GM19372 (cell line): Measurements from ENCODE around the gene GREB1.

Experiments
- ATAC-seq: cut with Tn5 transposase; IDR thresholded peaks from one replicate; pipeline ENCODE4 v1.9.1; 2021; ENCODE audit warnings: mild to moderate bottlenecking, low read depth, moderate library complexity; ENCODE audit not compliant: unreplicated experiment

GREB1 gene

DNA sequence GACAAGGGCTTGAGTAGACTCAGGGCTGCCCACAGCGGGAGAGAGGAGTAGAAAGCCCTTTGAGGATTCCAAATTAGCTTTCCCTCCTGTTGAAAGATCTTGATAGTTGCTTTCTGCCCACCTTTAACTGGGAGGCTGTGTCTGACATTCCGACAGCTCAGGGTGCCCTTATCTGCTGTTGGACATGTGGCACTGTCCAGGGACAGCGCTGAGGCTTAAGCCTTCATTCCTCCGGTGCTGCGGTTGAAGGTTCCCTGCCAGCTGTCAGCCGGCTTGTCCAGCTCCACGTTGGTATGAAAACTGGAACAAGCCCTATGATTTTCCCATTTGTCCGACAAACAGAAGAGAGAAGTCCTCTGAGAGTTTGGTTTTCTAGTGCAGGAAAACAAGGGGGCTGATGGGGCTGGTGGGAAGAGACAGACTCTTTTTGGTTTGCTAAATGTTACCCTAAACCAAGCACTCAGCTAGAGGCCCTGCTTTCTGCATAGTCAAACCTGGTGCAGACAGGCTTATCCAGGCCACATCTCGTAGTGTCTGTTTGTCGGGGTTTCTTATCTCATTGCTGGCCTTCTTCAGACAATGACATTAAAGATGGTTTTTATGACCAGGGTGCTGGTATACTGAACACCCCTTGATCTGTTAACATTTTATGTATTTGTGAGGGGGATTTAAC lies 24.5 kb downstream of the GREB1 start:
- ATAC-seq = no peak

DNA sequence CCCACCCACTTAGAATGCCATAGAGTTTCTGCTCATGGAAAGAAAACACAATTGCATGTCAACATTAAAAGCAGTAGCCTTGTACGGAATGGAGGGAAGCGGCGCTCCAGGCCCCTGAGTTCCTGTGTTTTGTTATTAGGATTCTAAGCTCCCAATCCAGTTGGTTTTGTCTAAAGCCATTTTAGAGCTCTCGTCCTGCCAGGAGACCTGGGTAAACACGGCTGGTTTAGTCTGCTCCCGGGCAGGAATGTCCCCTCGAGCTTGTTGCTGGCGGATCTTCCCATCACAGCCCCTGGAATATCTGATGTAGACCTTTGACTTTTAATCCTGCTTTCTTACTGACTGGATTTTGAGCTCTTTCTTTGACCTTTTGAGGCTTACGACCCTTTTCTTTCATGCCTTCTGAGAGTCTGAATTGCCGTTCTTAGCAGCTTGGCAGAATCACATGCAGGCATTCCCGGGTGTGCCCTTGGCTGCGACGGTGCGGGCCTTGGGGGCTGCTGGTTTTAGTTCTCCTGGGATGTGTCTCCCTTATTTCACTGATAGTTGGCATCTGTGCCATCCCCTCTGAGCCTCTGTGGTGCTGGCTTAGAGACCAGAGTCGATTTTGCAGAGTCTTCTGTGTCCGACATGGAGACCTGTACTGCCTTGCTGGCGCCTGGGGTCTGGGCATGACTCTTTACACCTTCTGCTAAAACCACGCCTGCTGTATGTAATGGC lies 25.4 kb downstream of the GREB1 start:
- no peak for ATAC-seq

GRCh38 chr2:11559786-11560155 lies 25.9 kb downstream of the GREB1 start:
- no peak for ATAC-seq

GRCh38 chr2:11560806-11561205 lies 27.0 kb downstream of the GREB1 start:
- ATAC-seq = no peak

DNA sequence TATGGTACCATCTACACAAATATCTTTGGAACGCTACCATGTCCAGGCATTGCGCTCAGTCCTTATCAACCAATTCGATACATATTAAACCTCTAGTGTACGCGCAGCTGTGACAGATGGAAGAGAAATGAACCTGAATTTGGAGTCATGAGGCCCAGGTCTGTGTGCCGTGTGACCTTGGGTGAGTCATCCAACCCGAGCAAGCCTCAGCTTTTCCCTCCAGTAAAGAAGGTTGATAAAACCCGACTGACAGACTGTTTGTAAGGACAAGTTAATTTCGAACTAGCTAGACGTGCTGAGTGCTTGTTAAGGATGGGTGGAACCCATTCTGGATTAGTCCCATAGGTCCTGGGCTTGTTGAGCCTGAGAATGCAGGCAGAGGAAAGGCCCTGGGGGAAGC lies 28.2 kb downstream of the GREB1 start:
- ATAC-seq = no peak

- ATAC-seq = no peak
These were observed 28.6 kb downstream of the GREB1 start for GRCh38 chr2:11562476-11562875.

DNA sequence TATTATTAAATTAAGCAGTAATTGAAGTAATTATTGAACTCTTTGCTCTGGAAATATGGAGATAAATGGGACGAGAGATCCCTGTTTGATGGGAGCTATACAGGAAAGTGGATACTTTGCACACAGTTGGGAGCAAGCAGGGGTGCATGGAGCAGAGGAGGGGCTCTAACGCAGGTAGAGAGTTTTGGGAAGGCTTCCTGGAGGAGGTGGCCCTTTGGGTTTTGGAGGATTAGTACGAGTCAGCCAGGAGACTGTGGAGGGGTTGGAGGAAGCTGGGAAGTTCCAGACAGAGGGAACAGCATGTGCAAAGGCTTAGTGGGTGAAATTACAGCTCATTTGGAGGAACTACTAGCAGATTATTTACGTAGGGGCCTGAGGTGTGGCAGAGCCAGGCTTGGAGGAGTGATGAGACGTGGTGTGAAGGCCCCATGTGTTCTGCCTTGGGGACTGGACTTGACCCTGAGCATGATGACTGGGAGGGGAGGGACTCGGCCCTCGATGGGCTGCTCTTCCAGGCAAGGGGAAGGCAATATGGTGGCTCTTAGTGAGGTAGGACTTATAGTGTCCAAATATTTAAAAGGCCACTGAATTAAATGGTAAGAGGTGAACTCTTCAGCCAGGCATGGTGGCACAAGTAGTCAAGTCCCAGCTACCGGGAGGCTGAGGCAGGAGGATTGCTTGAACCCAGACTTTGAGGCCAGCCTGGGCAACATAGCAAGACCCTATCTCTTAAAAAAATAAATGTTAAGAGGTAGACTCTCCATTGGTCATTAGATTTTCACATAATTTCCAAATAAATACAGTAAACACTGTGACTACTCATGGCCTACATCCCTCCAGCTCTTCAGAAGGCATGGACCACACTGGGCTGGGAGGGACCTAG lies 30.2 kb downstream of the GREB1 start:
- ATAC-seq = no peak

DNA sequence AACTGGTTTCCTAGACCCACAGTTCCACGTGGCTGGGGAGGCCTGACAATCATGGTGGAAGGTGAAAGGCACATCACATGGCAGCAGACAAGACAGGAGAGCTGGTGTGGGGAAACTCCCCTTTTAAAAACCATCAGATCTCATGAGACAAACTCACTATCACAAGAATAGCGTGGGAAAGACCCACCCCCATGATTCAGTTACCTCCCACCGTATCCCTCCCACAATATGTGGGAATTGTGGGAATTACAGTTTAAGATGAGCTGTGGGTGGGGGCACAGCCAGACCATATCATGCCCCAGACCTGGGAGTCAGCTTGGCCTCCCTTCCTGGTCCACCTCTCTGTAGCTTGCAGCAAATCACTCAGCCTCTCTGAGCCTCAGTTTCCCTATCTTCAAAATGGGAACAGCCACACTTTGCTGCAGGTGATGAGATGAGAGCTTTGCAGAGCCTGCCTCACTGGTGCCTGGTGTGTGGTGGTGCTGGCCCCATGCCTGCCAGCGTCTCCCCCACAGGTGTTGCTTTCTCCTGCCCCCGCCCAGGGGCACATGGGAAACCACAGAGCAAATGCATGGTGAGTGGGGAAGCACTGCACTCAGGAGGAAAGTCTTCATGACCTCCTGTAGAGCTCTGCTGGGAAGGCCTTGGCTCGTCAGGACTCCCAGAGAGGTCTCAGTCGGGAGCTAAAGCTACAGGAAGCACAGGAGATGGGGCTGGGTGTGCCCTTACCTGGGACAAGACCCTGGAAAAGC lies 31.1 kb downstream of the GREB1 start:
- ATAC-seq = no peak

DNA sequence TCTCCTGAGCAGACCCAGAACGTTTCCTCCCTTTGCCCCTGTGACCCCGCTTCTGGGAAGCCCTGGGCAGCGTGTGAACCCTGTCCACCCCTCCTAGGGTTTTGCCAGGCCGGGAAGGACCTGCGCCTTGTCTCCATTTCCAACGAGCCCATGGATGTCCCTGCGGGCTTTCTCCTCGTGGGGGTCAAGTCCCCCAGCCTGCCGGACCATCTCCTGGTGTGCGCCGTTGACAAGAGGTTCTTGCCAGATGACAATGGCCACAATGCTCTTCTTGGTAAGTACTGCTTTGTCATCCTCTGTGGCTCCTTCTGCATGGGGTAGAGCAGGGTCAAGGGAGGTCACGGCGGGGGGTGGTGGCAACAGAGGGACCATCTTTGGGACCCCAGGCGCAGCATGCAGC lies 32.5 kb downstream of the GREB1 start:
- no peak for ATAC-seq

DNA sequence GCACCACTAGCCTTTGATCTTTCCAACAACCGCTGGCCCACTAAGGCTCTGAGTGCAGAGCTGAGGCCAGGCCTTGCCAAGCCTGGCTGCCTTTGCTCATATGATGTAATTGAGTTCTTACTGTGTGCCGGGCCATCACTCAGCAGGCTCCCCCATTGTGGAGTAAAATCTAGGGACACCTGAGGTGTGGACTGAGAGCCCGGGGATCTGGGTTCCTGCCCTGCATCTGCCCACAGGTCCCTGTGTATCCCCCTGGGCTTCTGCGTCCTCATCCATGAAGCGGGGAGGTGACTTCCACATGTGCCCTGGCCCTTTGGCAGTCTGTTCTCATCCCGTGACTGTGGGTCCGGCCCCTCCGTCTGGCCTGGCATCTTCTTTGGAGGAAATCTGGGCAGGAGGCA lies 33.8 kb downstream of the GREB1 start:
- ATAC-seq = no peak

DNA sequence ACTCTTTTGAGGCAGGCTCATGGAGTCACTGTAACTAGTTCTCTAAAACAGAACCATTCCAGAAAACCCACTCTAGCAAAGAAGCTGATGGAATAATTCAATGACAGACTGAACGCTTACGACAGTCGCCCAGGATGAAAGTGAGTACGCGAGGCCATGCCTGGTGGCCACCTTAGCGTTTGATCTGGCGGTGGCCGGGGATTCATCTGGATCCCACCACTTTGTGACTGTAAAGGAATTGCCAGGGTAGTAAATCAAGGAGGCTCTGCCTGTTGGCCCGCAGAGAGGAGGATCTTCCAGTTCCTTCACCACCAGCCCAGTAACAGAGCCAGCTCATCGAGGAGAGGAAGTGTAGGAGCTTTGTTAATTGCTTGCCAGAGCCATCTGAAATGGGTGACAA lies 34.6 kb downstream of the GREB1 start:
- no peak for ATAC-seq

GRCh38 chr2:11569636-11570035 lies 35.8 kb downstream of the GREB1 start:
- ATAC-seq = no peak

DNA sequence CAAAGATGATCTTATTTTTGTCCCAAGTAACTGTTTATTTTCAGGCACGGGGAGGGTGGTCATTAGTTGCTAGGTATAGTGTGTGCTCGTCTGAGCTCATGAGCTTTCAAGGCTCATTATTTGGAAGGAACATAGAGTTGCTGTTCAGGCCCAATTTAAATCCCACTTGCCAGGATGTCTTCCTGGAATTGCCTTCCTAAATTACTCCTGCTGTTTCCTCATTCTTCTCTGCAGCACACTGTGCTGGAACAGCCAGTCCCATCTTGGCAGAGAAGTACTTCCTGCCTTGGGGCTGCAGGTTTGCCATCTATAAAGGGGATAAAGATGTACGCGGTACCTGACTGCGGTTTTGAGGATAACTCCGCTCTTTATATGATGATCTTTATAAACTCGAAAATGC lies 37.3 kb downstream of the GREB1 start:
- no peak for ATAC-seq

- no peak for ATAC-seq
These were observed 39.2 kb downstream of the GREB1 start for GRCh38 chr2:11572996-11573395.

DNA sequence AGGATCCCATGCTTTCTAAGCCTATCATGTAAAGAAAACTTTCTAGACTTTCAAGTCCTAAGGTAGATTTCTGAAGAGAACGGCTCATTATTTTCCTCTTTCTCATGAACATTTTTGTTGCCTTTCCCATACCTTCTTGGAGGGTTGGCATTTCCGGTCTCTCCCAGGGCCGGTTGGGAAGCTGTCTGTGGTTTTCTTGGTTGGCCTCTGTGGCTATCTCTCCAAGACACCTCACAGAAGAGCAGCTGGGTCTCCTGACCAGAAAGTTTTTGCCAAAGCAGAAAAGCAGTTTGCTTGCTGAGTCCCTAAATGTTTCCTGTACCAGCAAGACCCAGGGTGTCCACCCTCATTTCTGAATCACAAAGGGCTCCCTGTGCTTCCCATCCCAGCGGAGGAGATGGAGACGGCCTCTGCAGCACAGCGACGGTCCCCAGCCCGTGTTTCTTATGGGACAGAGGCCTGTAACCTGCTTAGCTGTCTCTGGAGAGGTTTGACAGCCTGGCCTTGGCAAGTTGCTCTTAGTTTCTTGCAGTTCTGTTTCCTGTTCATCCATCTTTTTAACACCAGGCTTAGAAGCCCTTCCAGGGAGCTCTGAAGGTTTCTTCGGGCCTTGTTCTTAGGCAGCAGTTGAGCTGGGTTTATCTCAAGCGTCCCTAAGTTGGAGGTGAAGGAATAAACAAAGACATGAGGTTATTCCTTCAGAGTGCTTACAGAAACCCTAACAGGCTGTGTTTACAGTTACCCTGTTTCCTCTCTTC lies 39.8 kb downstream of the GREB1 start:
- no peak for ATAC-seq

DNA sequence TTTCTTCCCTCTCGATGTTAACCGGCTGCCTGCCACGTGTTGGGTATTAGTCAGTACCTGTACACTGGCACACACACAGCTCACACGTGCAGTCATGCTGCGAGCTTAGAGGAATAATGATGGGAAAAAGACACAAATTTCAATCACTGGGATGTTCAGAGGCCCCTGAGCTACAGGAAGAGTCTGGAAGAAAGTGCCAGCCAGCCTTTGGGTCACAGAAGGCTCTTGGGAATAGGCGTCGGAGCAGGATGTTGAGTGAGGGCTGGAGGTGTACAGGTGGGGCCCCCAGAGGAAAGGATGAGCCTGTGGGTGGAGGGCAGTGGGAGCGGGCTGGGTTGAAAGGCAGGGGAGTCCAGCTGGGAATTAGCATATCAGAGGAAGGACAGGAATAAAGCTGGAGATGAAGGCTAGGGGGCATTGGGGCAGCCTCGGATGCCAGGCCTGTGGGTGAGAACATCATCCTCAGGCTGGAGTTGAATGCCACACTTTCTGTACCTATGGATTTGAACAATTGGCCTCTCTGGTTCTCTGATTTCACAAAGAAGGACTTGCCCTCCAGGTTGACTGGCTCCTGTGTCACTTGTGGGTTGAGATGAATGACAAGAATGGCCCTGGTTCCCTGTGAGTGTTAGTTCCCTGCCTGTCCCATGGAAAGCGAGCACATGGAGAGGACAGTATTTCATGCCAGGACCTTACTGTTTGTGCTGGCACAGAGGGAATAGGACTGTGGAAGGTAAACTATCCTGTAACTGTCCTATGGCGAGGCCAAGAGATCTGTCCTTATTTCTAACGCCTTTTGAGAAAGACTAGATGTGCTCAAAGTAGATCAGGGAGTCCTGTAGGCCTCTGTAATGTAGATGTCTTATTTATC lies 40.6 kb downstream of the GREB1 start:
- no peak for ATAC-seq

DNA sequence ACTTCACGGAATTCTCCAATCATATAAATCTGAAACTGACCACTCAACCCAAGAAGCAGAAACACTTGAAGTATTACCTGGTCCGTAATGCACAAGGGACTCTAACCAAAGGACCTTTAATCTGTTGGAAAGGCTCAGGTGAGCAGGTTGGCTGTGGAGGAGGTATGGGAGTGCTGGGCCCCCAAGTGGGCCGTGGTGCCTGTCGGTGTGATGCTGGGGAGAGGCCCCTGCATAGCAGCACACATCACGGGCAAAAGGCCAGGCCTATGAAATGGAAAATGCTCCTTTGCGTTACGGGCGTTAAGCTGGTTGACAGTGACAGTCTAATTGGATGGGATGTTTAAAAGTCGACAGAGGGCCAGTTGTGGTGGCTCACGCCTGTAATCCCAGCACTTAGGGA lies 42.6 kb downstream of the GREB1 start:
- ATAC-seq = no peak

GRCh38 chr2:11577101-11577883 lies 43.4 kb downstream of the GREB1 start:
- ATAC-seq = no peak
